ENCODE data around the gene MCM6.

MCM6 gene

DNA sequence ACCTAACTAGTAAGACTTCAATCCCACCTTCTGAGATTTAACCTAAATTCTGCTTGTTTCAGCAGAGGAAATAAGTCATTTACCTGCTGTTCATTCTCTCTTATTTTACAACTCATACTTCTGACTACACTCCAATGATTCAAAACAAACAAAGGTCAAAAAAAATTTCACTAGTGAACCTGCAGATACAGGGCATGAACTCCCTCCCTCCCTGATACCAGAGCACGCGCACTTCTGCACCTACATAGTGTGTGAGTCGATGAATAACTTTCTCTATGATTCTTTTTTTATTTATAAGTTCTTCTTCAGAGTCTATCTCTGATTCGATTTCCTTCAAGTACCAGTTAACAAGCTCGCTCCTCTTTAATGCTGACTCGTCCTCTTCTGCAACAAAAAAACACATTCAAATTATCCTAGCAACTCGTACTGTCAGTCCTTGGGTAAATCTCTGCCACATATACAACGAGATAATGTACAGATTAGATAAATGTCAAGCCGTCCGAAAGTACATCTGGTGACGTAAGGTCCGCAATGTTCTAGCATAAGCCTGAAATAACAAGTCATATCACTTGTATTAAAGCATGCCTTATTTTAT is 31.8 kb downstream of the MCM6 start:
- H3K27ac ChIP-seq, result no peak overlapping the region
- TF ChIP-seq CTCF (conservative IDR thresholded peaks at IDR 0.05), result no peak

GRCh38 chr2:135843671-135844070 is 32.6 kb downstream of the MCM6 start:
- no peak overlapping the region for H3K27ac ChIP-seq
- TF ChIP-seq CTCF (conservative IDR thresholded peaks at IDR 0.05), result no peak

DNA sequence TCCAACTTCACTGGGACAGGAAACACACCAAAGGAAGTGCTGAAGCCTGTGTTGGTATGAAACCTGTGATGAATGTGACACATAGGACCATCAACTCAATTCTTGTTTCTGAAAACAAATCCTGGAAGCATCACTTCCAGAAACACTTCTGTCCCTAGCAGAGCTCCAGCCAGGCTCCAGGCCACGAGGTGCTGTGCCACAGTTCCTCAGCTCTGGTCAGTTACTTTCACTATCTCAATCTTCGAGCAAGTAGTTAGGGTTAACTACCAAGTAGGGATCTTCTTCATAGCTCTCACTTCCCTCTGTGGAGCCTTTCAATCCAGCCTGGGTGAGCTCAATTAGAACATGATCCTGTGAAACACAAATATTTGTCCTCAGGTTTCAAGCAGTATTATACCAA is 35.6 kb downstream of the MCM6 start:
- TF ChIP-seq CTCF (conservative IDR thresholded peaks at IDR 0.05), result no peak
- no peak overlapping the region for H3K27ac ChIP-seq

GRCh38 chr2:135839713-135840112 is 36.5 kb downstream of the MCM6 start:
- H3K27ac ChIP-seq, result no peak overlapping the region
- TF ChIP-seq CTCF (conservative IDR thresholded peaks at IDR 0.05), result no peak

DNA sequence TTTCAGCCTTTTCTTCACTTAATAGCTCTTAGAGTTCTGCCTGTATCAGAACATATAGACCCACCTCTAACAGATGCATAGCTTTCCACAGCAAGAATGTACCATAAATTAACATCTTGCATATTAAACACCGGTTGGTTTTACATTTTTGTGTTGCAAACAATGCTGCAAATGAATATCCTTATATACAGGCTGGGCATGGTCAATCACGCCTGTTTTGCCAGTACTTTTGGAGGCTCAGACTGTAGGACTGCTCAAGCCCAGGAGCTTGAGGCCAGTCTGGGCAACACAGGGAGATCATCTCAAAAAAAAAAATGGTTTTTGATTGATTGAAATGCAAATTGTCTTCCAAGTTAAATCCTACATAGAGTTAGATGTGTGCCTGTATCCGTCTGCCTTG is 37.7 kb downstream of the MCM6 start:
- no peak overlapping the region for H3K27ac ChIP-seq
- no peak for TF ChIP-seq CTCF (conservative IDR thresholded peaks at IDR 0.05)

GRCh38 chr2:135836596-135837270 is 39.5 kb downstream of the MCM6 start, which contains the start of gene LCT:
Gene LCT (minus strand): TSS chr2:135837184. CDS start chr2:135837169, 15 bp downstream.
- TF ChIP-seq CTCF (conservative IDR thresholded peaks at IDR 0.05), result no peak
- no peak within 1 kb of the TSS for H3K27ac ChIP-seq

GRCh38 chr2:135832891-135833290 is 43.4 kb downstream of the MCM6 start:
- no peak for TF ChIP-seq CTCF (conservative IDR thresholded peaks at IDR 0.05)
- H3K27ac ChIP-seq, result no peak overlapping the region

All from VCaP (cell line).